ENCODE measurements around the gene CPD. TPM values are rescaled to one million over a fixed set of nuclear protein-coding genes. Genes with fewer than 3 reads are reported as not detected.

CPD gene
- total and polyA plus RNA-seq, 8 donors: 4.6 to 48.4 (median 32.7) TPM

- DNase-seq: no peak
- Histone ChIP-seq H3K27me3 (no peaks in the 10 kb centered on the region), H3K4me1 (peaks cover 0 to 40% (median 34%) of the 10 kb centered on the region in 3 donors), H3K36me3 (no peaks in the 10 kb centered on the region), H3K27ac (peak overlapping the region in 1 of 4 donors; percentile 90), H3K4me3 (peak overlapping the region; percentile 88 to 98 (median 90)), H3K9me3 (no peaks in the 10 kb centered on the region)
- no peak for FAIRE-seq
- intact Hi-C loops (cut with DNase I): no loop called here
- no peak for TF ChIP-seq CTCF (IDR thresholded peaks at IDR 0.05)
- no peak for ATAC-seq
- WGBS, 2 donors: 4 to 6% methylated on average over 5 of the region's 5 CpGs
Measured at GRCh38 chr17:30379903-30380381, 1.2 kb downstream of the CPD start.

- WGBS, 2 donors: 21 to 25% methylated on average over 7 of the region's 7 CpGs
Measured at GRCh38 chr17:30380643-30381339, 2.1 kb downstream of the CPD start.

GRCh38 chr17:30381340-30381659 lies 2.6 kb downstream of the CPD start:
- FAIRE-seq: no peak
- DNase-seq: no peak
- Histone ChIP-seq H3K4me1 (peaks cover 0 to 37% (median 25%) of the 10 kb centered on the region in 3 donors), H3K27ac (no peak overlapping the region), H3K4me3 (peak overlapping the region in 2 of 4 donors; percentile 88 to 98), H3K36me3 (peaks cover 0 to 5% (median 0%) of the 10 kb centered on the region in 3 donors), H3K9me3 (no peaks in the 10 kb centered on the region), H3K27me3 (no peaks in the 10 kb centered on the region)
- WGBS, 2 donors: 64 to 68% methylated on average over 2 of the region's 2 CpGs
- intact Hi-C loops (cut with DNase I): no loop called here
- no peak for ATAC-seq
- TF ChIP-seq CTCF (IDR thresholded peaks at IDR 0.05): no peak

More at GRCh38 chr17:30380643-30381339, 2.1 kb downstream of the CPD start:
- Histone ChIP-seq H3K27ac (no peak overlapping the region), H3K4me3 (peak overlapping the region in 3 of 4 donors; percentile 88 to 98 (median 90)), H3K36me3 (no peaks in the 10 kb centered on the region), H3K27me3 (no peaks in the 10 kb centered on the region), H3K4me1 (peaks cover 0 to 40% (median 31%) of the 10 kb centered on the region in 3 donors), H3K9me3 (no peaks in the 10 kb centered on the region)
- no peak for ATAC-seq
- no peak for FAIRE-seq
- intact Hi-C loops (cut with DNase I): no loop called here
- TF ChIP-seq CTCF (IDR thresholded peaks at IDR 0.05): no peak
- DNase-seq: no peak

- intact Hi-C loops (cut with DNase I): no loop called here
- FAIRE-seq (no peak), DNase-seq (no peak), ATAC-seq (no peak)
- H3K27me3 ChIP-seq: no peaks in the 10 kb centered on the region
- H3K27ac ChIP-seq: no peak overlapping the region
- H3K4me3 ChIP-seq: no peak overlapping the region
- H3K4me1 ChIP-seq: peaks cover 0 to 31% (median 17%) of the 10 kb centered on the region in 3 donors
- WGBS, 2 donors: 54 to 73% methylated on average over 1 of the region's 1 CpG
- TF ChIP-seq CTCF (IDR thresholded peaks at IDR 0.05): no peak
- H3K36me3 ChIP-seq: peaks cover 0 to 14% (median 0%) of the 10 kb centered on the region in 3 donors
- no peaks in the 10 kb centered on the region for H3K9me3 ChIP-seq
Measured at GRCh38 chr17:30382345-30382744, 3.6 kb downstream of the CPD start.
